Neutrophil (primary cell): Measurements from ENCODE around the gene LETM1.
A peak's percentile ranks its signal among the peaks of the same experiment; 100 is the strongest.

Source experiments
- H3K27ac ChIP-seq: fragments of 200-600 bp; sonication (generic); 2 replicates; pipeline ENCODE4 v1.5.1; 2016; ENCODE audit warnings: mild to moderate bottlenecking, moderate library complexity
- H3K27me3 ChIP-seq: fragments of 200-600 bp; sonication (generic); 2 replicates; pipeline ENCODE4 v1.6.0; 2016; ENCODE audit warnings: mild to moderate bottlenecking
- H3K36me3 ChIP-seq: fragments of 200-600 bp; sonication (generic); 2 replicates; pipeline ENCODE4 v1.5.1; 2017
- H3K4me1 ChIP-seq, 2 experiments: fragments of 200-600 bp in 1 of 2; sonication (generic) in 1 of 2; 1 replicate in 1 of 2; 2 replicates in 1 of 2; pipeline versions ENCODE4 v1.5.1 to v1.6.1; 2013 to 2016; ENCODE audit warnings: low read depth in 1 of 2, low read length in 1 of 2, mild to moderate bottlenecking in 1 of 2, moderate library complexity in 1 of 2; ENCODE audit not compliant: control insufficient read depth in 1 of 2, insufficient read depth in 1 of 2
- H3K4me3 ChIP-seq, 2 experiments: fragments of 200-600 bp in 1 of 2; sonication (generic) in 1 of 2; 1 replicate in 1 of 2; 2 replicates in 1 of 2; pipeline ENCODE4 v1.5.1; 2013 to 2016; ENCODE audit warnings: low read depth in 1 of 2, low read length in 1 of 2, mild to moderate bottlenecking in 1 of 2, moderate library complexity in 1 of 2
- H3K9me3 ChIP-seq: fragments of 200-600 bp; sonication (generic); 2 replicates; pipeline ENCODE4 v1.5.1; 2016
- TF ChIP-seq, protein P1 (sequence below): fragments of 200-600 bp; sonication (generic); IDR thresholded peaks from 2 replicates; pipeline ENCODE4 v1.5.1; 2016; ENCODE audit warnings: antibody characterized with exemption

Gene LETM1

DNA sequence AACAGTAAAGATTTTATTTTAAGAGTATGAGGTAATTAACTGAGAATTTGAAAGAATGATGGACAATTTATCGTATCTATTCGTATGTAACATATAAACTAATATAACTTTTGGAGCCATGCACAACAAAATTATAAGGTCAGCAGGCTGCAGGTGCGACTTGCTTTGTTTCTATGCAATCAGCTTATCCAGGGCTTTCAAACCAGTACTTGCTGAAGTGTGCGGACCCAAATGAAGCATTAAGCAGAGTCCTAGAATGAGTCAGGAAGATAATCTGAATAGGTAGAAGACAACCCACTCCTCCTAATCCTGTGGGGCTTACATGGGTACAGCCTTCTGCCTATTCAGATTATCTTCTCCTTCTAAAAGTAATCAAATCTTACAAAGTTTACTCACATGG, 17.3 kb upstream of the LETM1 start:
- Histone ChIP-seq H3K36me3 (no peaks in the 10 kb centered on the region), H3K27ac (no peak overlapping the region), H3K9me3 (no peaks in the 10 kb centered on the region), H3K4me3 (no peak overlapping the region), H3K27me3 (no peaks in the 10 kb centered on the region), H3K4me1 (peaks cover 21 to 23% of the 10 kb centered on the region in 2 experiments)
- TF ChIP-seq, protein P1, sequence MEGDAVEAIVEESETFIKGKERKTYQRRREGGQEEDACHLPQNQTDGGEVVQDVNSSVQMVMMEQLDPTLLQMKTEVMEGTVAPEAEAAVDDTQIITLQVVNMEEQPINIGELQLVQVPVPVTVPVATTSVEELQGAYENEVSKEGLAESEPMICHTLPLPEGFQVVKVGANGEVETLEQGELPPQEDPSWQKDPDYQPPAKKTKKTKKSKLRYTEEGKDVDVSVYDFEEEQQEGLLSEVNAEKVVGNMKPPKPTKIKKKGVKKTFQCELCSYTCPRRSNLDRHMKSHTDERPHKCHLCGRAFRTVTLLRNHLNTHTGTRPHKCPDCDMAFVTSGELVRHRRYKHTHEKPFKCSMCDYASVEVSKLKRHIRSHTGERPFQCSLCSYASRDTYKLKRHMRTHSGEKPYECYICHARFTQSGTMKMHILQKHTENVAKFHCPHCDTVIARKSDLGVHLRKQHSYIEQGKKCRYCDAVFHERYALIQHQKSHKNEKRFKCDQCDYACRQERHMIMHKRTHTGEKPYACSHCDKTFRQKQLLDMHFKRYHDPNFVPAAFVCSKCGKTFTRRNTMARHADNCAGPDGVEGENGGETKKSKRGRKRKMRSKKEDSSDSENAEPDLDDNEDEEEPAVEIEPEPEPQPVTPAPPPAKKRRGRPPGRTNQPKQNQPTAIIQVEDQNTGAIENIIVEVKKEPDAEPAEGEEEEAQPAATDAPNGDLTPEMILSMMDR = no peak

DNA sequence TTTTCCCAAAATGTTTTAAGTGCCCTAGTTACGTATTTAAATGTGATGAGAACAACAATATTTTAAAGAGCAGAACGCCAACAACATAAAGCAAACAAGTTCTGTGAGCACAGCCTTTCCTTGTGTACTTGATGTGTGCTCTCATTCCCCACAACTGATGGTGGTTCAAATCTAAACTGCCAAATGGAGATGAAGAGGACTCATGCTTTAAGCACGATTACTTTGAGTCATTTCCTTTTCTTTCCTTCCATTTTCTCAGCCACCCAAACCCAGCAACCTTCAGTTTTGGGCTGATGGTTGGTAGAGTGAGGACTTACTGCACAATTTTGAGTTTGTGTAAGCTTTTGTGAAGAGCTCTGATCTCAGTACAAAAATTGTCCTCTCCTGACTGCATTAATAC, 16.9 kb upstream of the LETM1 start:
- Histone ChIP-seq H3K27ac (peak overlapping the region; percentile 8), H3K4me1 (peaks cover 21 to 23% of the 10 kb centered on the region in 2 experiments), H3K9me3 (no peaks in the 10 kb centered on the region), H3K4me3 (no peak overlapping the region), H3K36me3 (no peaks in the 10 kb centered on the region), H3K27me3 (no peaks in the 10 kb centered on the region)
- TF ChIP-seq, protein P1 = no peak

DNA sequence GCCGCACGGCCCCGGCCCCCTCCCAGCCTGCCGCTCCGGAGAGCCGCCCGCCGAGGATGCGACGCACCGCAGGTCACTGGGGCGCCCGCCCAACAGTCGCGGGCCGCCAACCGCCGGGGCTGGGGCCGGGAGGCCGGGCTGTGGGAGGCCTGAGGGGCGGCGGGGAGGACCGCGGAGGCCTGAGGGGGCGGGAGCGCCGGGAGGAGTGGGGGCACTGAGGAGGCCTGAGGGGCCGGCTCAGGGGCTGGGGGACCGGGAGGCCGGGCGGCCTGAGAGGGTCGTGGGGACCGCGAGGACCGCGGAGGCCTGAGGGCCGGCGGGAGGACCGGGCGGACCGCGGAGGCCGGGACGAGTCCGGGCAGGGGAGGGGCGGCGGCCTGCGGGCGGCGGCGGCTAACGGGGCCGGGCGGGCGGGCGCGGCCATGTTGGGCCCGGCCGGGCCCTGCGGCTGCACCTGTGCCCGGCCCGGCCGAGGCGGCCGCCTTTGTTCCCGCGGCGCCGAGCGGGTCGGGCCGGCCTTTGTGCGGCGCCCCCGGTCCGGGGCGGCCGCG, 15.6 kb upstream of the LETM1 start:
- Histone ChIP-seq H3K4me1 (peaks cover 21 to 23% of the 10 kb centered on the region in 2 experiments), H3K9me3 (no peaks in the 10 kb centered on the region), H3K27me3 (peaks cover 6% of the 10 kb centered on the region), H3K27ac (peak overlapping the region; percentile 94), H3K4me3 (peak overlapping the region; percentile 63 to 72), H3K36me3 (no peaks in the 10 kb centered on the region)
- TF ChIP-seq, protein P1 = no peak

DNA sequence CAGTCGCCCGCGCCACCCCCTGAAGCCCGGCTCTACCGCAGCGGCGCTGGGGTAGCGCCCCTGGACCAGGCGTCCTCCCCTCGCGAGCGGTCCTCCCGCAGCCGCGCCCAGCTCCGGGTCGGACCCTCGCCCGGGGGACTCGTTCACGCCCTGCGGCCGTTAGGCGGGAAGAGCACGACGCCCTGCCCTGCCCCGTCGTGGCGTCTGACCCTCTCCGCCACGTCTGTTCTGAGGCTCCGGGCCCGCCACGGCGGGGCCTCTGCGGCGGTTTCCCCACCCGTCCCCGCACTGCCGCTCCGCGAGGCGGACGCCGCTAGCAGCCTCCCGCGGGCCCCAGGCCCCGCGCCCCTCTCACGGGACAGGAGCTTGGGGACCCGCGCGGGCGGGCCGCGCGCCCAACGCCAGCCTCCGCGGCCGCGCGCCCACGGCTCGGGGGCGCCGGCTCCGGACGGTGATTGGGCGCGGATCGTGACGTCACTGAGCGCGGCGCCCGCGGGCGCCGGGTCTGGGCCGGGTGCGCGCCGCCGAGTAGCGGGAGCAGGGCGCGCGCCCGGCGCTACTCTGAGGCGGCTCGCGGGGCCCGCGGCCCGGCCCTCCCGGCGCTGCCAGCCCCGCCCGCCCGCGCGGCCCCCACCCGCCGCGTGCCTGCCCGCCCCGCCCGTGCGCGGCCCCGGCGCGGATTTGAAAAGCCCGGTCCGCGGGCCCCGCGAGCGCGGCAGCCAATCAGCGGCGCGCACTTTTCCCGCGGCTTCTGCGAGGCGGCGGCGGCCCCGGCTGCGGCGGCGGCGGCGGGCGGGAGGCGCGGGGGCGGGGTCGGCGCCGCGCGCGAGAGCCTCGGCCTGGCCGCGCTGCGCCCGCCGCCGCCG, 14.9 kb upstream of the LETM1 start, which contains the start of gene NSD2:
Gene NSD2 (plus strand): TSS at position 816 of the 866 bp plus-strand sequence. CDS start 29,262 bp downstream, outside the sequence.
- no peaks in the 10 kb centered on the region for H3K9me3 ChIP-seq
- no peaks in the 10 kb centered on the region for H3K36me3 ChIP-seq
- H3K4me1 ChIP-seq = peaks cover 21 to 23% of the 10 kb centered on the region in 2 experiments
- H3K27me3 ChIP-seq = peaks cover 6% of the 10 kb centered on the region
- H3K4me3 ChIP-seq = peak within 1 kb of the TSS; percentile 73 to 98
- TF ChIP-seq, protein P1 = peak; percentile 23
- H3K27ac ChIP-seq = peak within 1 kb of the TSS; percentile 94

DNA sequence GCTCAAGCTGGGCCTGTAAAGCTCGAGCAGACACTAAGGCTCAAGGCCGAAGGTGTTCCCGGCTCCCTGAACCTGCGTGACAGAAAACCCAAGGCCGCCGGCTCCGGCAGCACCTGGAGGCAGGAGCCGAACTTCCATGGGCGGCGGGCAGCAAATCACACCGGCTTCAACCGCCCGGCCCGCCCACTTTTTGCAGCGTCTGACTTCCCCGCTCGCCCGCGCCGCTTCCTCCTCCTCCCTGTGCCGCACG, 14.3 kb upstream of the LETM1 start:
- no peaks in the 10 kb centered on the region for H3K36me3 ChIP-seq
- H3K27ac ChIP-seq = peak overlapping the region; percentile 94
- H3K27me3 ChIP-seq = peaks cover 6% of the 10 kb centered on the region
- H3K4me3 ChIP-seq = peak overlapping the region; percentile 73 to 98
- peaks cover 21 to 23% of the 10 kb centered on the region in 2 experiments for H3K4me1 ChIP-seq
- no peaks in the 10 kb centered on the region for H3K9me3 ChIP-seq
- TF ChIP-seq, protein P1 = no peak
